Cardiac muscle cell (in vitro differentiated cells and primary cell): Measurements from ENCODE around the gene SNRPN. TPM values are rescaled to one million over a fixed set of nuclear protein-coding genes. Genes with fewer than 3 reads are reported as not detected.
"Not testable (repeated sequence)": the region's sequence is repeated elsewhere in the genome, so short reads cannot be mapped to it uniquely, and the experiment has no call there.

ENCODE experiments used
- DNase-seq, 2 donors: peaks; one replicate each; pipeline versions ENCODE4 v3.0.0 to v3.0.0-alpha.2; 2010 to 2017; ENCODE audit warnings: low read depth in 1 of 2, low spot score in 1 of 2
- H3K27ac ChIP-seq: fragments of 200-600 bp; sonication (generic); 2 replicates; pipeline ENCODE4 v1.5.1; 2016
- H3K27me3 ChIP-seq: fragments of 200-600 bp; sonication (generic); 2 replicates; pipeline ENCODE4 v1.6.0; 2016; ENCODE audit warnings: control low read depth
- H3K36me3 ChIP-seq: fragments of 200-600 bp; sonication (generic); 2 replicates; pipeline ENCODE4 v1.5.1; 2016; ENCODE audit warnings: control low read depth
- H3K4me1 ChIP-seq: fragments of 200-600 bp; sonication (generic); 2 replicates; pipeline ENCODE4 v1.8.1; 2017; ENCODE audit warnings: low read depth, mild to moderate bottlenecking, mixed run types
- H3K4me3 ChIP-seq: fragments of 200-600 bp; sonication (generic); 2 replicates; pipeline ENCODE4 v1.5.1; 2016; ENCODE audit warnings: mild to moderate bottlenecking
- H3K9me3 ChIP-seq: fragments of 200-600 bp; sonication (generic); 2 replicates; pipeline ENCODE4 v1.5.1; 2017; ENCODE audit warnings: low read depth, mild to moderate bottlenecking, control low read depth
- CTCF ChIP-seq: IDR thresholded peaks from 2 replicates; pipeline ENCODE4 v1.5.1; 2012; ENCODE audit warnings: low read depth, mild to moderate bottlenecking, low read length
- polyA plus RNA-seq: library from polyadenylated mRNA; unstranded; fragments of >200 nt; fragmentation: Nextera tagmentation; extraction: Ambion mirVana; gene quantifications from 2 replicates; pipeline ENCODE4 v1.2.1, GENCODE V29; 2016
- total RNA-seq: library from RNA; depleted of rRNA; stranded (reverse); fragments of >200 nt; gene quantifications from 2 replicates; pipeline ENCODE4 v1.2.3, GENCODE V29; 2016

The SNRPN gene
- total and polyA plus RNA-seq, 2 experiments from 2014 or later: 511 to 599 TPM

- Histone ChIP-seq H3K27ac (no peak overlapping the region), H3K27me3 (no peaks in the 10 kb centered on the region), H3K36me3 (peaks cover 38% of the 10 kb centered on the region), H3K9me3 (no peaks in the 10 kb centered on the region), H3K4me3 (no peak overlapping the region), H3K4me1 (no peaks in the 10 kb centered on the region)
- DNase-seq: no peak
- no peak for TF ChIP-seq CTCF
Observed at GRCh38 chr15:24971772-24972171, 17.0 kb downstream of the SNRPN start.

- H3K9me3 ChIP-seq, H3K4me3 ChIP-seq, H3K27ac ChIP-seq, H3K4me1 ChIP-seq, H3K27me3 ChIP-seq, DNase-seq: not testable (repeated sequence)
- peaks cover 45% of the 10 kb centered on the region for H3K36me3 ChIP-seq
Observed at GRCh38 chr15:24972707-24973106, 17.9 kb downstream of the SNRPN start.

- no peak for DNase-seq
- no peak overlapping the region for H3K4me3 ChIP-seq
- H3K4me1 ChIP-seq: no peaks in the 10 kb centered on the region
- H3K27ac ChIP-seq: no peak overlapping the region
- H3K9me3 ChIP-seq: no peaks in the 10 kb centered on the region
- H3K36me3 ChIP-seq: peaks cover 57% of the 10 kb centered on the region
- no peak for TF ChIP-seq CTCF
- H3K27me3 ChIP-seq: no peaks in the 10 kb centered on the region
Observed at GRCh38 chr15:24976932-24977331, 22.1 kb downstream of the SNRPN start.

- H3K27me3 ChIP-seq: no peaks in the 10 kb centered on the region
- no peaks in the 10 kb centered on the region for H3K9me3 ChIP-seq
- no peak for DNase-seq
- no peak for TF ChIP-seq CTCF
- no peaks in the 10 kb centered on the region for H3K4me1 ChIP-seq
- no peak overlapping the region for H3K27ac ChIP-seq
- no peak overlapping the region for H3K4me3 ChIP-seq
- peaks cover 57% of the 10 kb centered on the region for H3K36me3 ChIP-seq
Observed at GRCh38 chr15:24977686-24978085, 22.9 kb downstream of the SNRPN start.

- no peak for DNase-seq
- Histone ChIP-seq H3K4me3 (no peak overlapping the region), H3K27me3 (no peaks in the 10 kb centered on the region), H3K36me3 (peaks cover 20% of the 10 kb centered on the region), H3K9me3 (no peaks in the 10 kb centered on the region), H3K27ac (no peak overlapping the region), H3K4me1 (no peaks in the 10 kb centered on the region)
- no peak for TF ChIP-seq CTCF
Observed at GRCh38 chr15:24985224-24985623, 30.4 kb downstream of the SNRPN start.

GRCh38 chr15:24986653-24987052 lies 31.9 kb downstream of the SNRPN start:
- Histone ChIP-seq H3K4me1 (no peaks in the 10 kb centered on the region), H3K4me3 (no peak overlapping the region), H3K36me3 (peaks cover 14% of the 10 kb centered on the region), H3K27me3 (no peaks in the 10 kb centered on the region), H3K9me3 (no peaks in the 10 kb centered on the region), H3K27ac (no peak overlapping the region)
- no peak for TF ChIP-seq CTCF
- no peak for DNase-seq
